GM11168 (cell line): Measurements from ENCODE around the gene RAB15.

Source experiments
- in situ Hi-C: fragments of 300-500 bp; cut with MboI; formaldehyde crosslinking; loops from one replicate; pipeline ENCODE4 v1.12.0; 2022; ENCODE audit warnings: low sequenced_read_pairs; ENCODE audit not compliant: unreplicated experiment

Gene RAB15

DNA sequence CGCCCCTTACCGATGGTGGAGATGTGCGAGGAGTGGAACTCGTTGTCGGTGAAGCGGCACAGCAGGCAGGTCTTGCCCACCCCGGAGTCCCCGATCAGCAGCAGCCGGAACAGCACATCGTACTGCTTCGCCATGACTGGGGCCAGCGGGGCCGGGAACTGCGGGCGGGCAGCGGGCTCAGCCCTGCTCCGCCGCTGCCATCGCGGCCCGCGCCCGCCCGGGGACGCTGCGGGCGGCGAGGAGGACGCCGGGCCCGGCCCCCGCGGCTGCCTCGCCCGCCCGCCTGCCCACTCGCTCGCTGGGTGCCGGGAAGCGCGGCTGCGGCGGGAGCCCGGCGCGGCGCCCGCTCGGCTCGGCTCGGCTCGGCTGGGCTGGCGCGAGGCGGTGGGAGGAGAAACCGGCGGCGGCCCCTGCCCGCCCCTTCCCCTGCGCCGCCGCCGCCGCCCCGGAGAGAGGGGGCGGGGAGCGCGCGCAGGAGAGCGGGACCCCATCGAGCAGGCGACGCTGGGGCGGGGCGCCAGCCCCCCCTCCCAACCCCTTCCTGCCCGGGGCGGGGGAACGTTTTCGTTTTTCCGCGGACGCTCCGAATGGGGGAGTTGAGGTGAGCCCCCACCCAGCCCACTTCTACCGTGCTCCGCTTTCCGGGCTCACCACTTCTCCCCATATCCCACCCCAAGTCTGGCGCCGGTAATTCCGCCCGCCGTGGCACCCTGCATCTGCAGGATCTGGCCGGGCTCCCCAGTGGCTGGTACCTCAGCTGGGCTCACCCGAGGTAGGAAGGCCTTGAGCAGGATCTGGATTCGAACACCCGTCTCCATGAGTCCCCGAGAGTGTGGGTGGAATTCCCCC is at the start of gene RAB15:
Gene RAB15 (minus strand): TSS at position 394 of the 849 bp plus-strand sequence. CDS start 260 bp downstream, at position 134.
- in situ Hi-C loops = loop anchor here (10.0 kb wide), 1 partner anchor 147 kb away; no protein-coding TSS in a partner anchor

GRCh38 chr14:65019944-65020566 is 47.9 kb upstream of the RAB15 start:
- in situ Hi-C loops = no loop called here

GRCh38 chr14:65016471-65016870 is 44.3 kb upstream of the RAB15 start:
- in situ Hi-C loops = no loop called here

DNA sequence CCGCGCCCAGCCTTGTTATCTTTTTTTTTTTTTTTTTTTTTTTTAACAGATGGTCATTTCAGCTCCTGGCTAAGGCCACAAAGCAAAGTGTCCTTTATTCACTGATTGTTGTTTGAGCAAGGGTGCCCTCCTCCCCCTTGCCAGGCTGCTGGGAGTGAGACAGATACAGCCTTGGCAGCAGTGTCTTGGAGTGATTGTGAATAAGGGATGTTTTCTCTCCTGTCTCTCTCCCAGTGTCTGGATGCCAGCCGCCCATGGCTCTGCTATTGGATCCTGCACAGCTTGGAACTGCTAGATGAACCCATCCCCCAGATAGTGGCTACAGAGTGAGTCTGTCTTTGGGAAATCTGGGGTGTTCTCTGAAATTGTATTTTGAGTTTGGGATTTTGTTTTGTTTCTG is 43.3 kb upstream of the RAB15 start:
- in situ Hi-C loops = no loop called here

DNA sequence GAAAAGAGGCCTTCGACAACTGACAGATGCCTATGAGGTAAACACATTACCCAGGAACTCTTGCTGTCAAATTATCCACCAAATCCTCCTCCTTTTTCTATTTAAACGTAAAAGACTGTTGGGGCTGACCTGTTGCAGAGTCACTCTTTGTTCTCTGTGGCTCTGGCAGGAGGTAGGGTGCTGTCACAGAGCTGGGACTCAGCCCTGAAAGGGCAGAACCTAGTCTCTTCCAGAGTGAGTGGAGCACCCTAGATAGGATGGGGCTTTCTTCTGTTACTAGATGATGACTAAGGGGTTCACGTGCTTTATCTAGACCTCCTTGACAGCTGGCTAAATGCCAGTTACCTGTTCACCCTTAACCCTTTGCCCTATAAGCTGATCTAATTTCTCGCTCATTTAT is 40.2 kb upstream of the RAB15 start:
- in situ Hi-C loops = no loop called here

GRCh38 chr14:65011538-65011937 is 39.4 kb upstream of the RAB15 start:
- in situ Hi-C loops = no loop called here

DNA sequence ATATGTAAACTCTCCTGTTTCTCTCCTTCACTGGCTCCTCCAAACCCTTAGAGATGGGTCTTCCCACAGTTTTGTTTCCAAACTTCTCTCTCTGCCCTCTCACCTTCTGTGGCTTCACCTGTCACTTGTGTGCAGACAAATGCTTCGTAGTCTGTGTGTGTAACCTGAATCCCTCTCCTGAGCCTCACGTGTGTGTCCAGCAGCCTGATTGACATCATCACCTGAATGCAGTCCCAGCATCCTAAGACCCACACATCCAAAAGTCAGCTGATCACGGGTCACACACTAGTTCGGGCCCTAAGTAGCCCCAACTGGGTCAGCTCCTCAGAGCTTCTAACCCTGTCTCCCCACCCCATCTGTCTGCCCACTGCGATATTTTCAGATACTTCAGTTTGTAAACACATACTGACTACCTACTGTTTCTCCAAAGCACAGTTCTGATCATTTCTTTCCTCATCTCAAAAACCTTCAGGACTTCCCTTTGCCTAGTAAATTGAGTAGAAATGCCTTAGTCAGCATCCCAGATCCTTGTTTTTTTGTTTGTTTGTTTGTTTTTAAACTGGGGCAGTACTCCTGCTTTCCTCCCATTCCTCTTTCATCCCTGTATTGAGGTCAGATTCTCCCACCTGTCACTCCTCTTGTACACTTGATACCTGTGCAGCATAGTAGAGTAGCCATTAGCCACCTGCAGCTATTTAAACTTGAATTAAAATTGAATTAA is 38.2 kb upstream of the RAB15 start:
- in situ Hi-C loops = no loop called here

GRCh38 chr14:65007202-65007601 is 35.1 kb upstream of the RAB15 start:
- in situ Hi-C loops = no loop called here

GRCh38 chr14:65006261-65006721 is 34.2 kb upstream of the RAB15 start:
- in situ Hi-C loops = no loop called here

GRCh38 chr14:65003394-65003793 is 31.3 kb upstream of the RAB15 start:
- in situ Hi-C loops = no loop called here

GRCh38 chr14:65002586-65003210 is 30.6 kb upstream of the RAB15 start:
- in situ Hi-C loops = no loop called here

DNA sequence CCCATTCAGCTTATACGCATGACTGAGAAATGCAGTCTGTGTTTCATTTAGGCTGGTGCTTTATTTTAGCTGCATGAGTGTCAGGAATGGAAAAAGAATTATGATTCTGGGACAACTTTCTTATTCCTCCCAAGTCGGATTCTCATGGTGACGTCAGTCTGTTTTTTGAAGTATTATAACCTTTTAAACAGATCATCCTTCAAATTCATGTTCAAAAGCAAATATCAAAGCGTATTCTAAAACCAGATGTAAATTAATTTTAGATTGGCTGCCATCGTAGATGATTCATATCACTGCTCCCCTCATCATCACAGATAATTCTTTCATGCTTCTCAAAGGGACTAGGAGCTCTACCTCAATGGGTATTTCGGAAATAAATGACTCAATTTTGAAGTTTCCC is 29.6 kb upstream of the RAB15 start:
- in situ Hi-C loops = no loop called here

- in situ Hi-C loops = no loop called here
Observed at GRCh38 chr14:65000898-65001591, 28.9 kb upstream of the RAB15 start.

- in situ Hi-C loops = no loop called here
Observed at GRCh38 chr14:64998455-64998931, 26.4 kb upstream of the RAB15 start.

GRCh38 chr14:64997108-64997794 is 25.1 kb upstream of the RAB15 start:
- in situ Hi-C loops = no loop called here

GRCh38 chr14:64995291-64995690 is 23.2 kb upstream of the RAB15 start:
- in situ Hi-C loops = no loop called here

DNA sequence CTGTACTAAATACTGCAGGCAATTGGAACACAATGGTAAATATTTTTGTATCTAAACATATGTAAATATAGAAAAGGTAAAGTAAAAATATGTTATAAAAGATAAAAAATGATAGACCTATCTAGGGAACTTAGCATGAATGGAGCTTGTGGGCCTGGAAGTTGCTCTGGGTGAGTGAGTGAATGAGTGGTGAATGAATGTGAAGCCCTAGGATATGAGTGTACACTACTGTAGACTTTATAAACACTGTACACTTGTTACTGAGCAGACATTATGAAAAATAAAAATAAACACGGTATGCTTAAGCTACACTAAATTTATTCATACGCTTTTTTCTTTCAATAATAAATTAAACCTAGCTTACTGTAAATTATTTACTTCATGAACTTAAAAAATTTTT is 22.4 kb upstream of the RAB15 start:
- in situ Hi-C loops = no loop called here

DNA sequence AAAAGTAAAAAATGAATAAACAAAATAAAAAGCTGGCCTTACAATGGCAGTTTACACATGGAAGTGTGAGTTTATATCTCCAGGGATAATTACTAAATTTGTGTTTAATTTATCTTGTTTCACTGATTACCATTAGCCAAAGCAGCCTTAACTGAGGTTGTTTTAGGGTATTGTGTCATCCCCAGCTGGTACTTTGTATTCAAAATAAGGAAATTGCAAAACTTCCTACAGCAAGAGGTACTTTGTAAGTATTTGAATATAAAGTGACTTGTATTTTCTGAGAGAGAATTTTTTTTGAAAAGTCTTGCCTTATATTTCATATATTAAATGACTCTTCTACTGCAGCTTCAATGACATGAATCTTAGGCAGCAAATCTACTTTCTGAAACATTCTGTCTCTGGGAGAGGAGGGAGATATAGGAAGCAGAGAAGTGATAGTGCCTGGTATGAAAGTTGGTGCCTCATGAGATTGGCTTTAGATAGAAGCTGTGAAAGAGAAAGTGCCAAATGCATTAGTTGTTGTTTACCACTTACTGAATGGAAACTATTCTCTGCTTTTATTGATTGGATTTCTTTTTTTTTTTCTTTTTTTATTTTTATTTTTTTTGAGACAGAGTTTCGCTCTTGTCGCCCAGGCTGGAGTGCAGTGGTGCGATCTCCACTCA is 21.3 kb upstream of the RAB15 start:
- in situ Hi-C loops = no loop called here
